IgD-negative memory B cell (primary cell): ENCODE data around the gene MEX3B. TPM values are rescaled to one million over a fixed set of nuclear protein-coding genes. Genes with fewer than 3 reads are reported as not detected.
"Not testable (repeated sequence)": the region's sequence is repeated elsewhere in the genome, so short reads cannot be mapped to it uniquely, and the experiment has no call there.

Source experiments
- H3K27ac Mint-ChIP-seq, 3 donors: one replicate each; pipeline ENCODE4 v1.8.0; 2020 to 2022; ENCODE audit warnings: mild to moderate bottlenecking in 3 of 3, mixed read lengths in 3 of 3, moderate library complexity in 1 of 3
- H3K27me3 Mint-ChIP-seq: one replicate; pipeline ENCODE4 v1.8.0; 2021; ENCODE audit warnings: mixed read lengths
- H3K36me3 Mint-ChIP-seq: one replicate; pipeline ENCODE4 v1.8.0; 2020; ENCODE audit warnings: mild to moderate bottlenecking, mixed read lengths
- H3K4me1 Mint-ChIP-seq, 3 donors: one replicate each; pipeline ENCODE4 v1.8.0; 2020 to 2022; ENCODE audit warnings: mixed read lengths in 3 of 3, mild to moderate bottlenecking in 1 of 3
- H3K4me3 Mint-ChIP-seq, 4 donors: one replicate each; pipeline ENCODE4 v1.8.0; 2020 to 2022; ENCODE audit warnings: mild to moderate bottlenecking in 4 of 4, mixed read lengths in 4 of 4, moderate library complexity in 3 of 4
- H3K9me3 Mint-ChIP-seq, 3 donors: one replicate each; pipeline ENCODE4 v1.8.0; 2020 to 2021; ENCODE audit warnings: mixed read lengths in 3 of 3, mild to moderate bottlenecking in 1 of 3
- polyA plus RNA-seq: library from polyadenylated mRNA; unstranded; fragments of 300-500 nt; fragmentation: Illumina TruSeq; gene quantifications from one replicate; pipeline ENCODE4 v1.2.3, GENCODE V29; 2021

The MEX3B gene
- polyA plus RNA-seq, 1 donor from 2014 or later = not detected

- Mint-ChIP-seq H3K27ac (no peak overlapping the region), H3K36me3 (no peaks in the 10 kb centered on the region), H3K4me1 (peaks cover 0 to 3% (median 0%) of the 10 kb centered on the region in 3 donors), H3K27me3 (peaks cover 14% of the 10 kb centered on the region), H3K4me3 (peak overlapping the region in 3 of 4 donors; percentile 20 to 59 (median 48)), H3K9me3 (no peaks in the 10 kb centered on the region)
Observed at GRCh38 chr15:82043130-82043673, 2.6 kb downstream of the MEX3B start.

- Mint-ChIP-seq H3K4me3 (no peak overlapping the region), H3K36me3 (peaks cover 1% of the 10 kb centered on the region), H3K9me3 (no peaks in the 10 kb centered on the region), H3K27ac (no peak overlapping the region), H3K4me1 (peaks cover 0 to 3% (median 0%) of the 10 kb centered on the region in 3 donors), H3K27me3 (peaks cover 7% of the 10 kb centered on the region)
Observed at GRCh38 chr15:82040862-82041261, 5.0 kb downstream of the MEX3B start.

GRCh38 chr15:82040390-82040789 lies 5.4 kb downstream of the MEX3B start:
- Mint-ChIP-seq H3K27me3 (peaks cover 7% of the 10 kb centered on the region), H3K9me3 (no peaks in the 10 kb centered on the region), H3K4me3 (no peak overlapping the region), H3K27ac (no peak overlapping the region), H3K4me1 (peaks cover 0 to 3% (median 0%) of the 10 kb centered on the region in 3 donors), H3K36me3 (peaks cover 2% of the 10 kb centered on the region)

GRCh38 chr15:82039871-82040270 lies 5.9 kb downstream of the MEX3B start:
- H3K4me1 Mint-ChIP-seq = peaks cover 0 to under 1% (median 0%) of the 10 kb centered on the region in 3 donors
- no peak overlapping the region for H3K4me3 Mint-ChIP-seq
- no peaks in the 10 kb centered on the region for H3K9me3 Mint-ChIP-seq
- H3K27ac Mint-ChIP-seq = no peak overlapping the region
- H3K27me3 Mint-ChIP-seq = peaks cover 4% of the 10 kb centered on the region
- peaks cover 2% of the 10 kb centered on the region for H3K36me3 Mint-ChIP-seq

- Mint-ChIP-seq H3K27me3 (no peaks in the 10 kb centered on the region), H3K27ac (no peak overlapping the region), H3K36me3 (peaks cover 3% of the 10 kb centered on the region), H3K4me1 (no peaks in the 10 kb centered on the region), H3K9me3 (no peaks in the 10 kb centered on the region), H3K4me3 (no peak overlapping the region)
Observed at GRCh38 chr15:82036461-82036860, 9.4 kb downstream of the MEX3B start.

DNA sequence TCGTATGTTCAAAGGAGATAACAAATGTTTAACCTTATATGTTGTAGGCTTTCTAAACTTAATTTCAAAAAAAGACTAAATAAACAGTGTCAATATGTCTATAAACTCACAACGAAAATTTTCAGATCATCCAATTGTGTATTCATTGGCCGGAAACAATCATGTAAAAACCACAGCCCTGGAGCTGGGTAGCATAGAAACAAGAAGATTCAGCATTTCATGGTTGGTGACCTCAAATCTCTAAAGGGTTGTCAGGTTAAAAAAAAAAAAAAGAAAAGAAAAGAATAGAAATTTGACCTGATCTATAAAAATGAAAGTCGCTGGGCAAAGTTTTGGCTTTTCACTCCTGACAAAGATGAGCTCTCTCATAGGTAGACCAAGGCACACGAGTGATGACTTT lies 13.9 kb downstream of the MEX3B start:
- Mint-ChIP-seq H3K27ac (no peak overlapping the region), H3K36me3 (peaks cover 3% of the 10 kb centered on the region), H3K4me3 (no peak overlapping the region), H3K4me1 (no peaks in the 10 kb centered on the region), H3K27me3 (no peaks in the 10 kb centered on the region), H3K9me3 (no peaks in the 10 kb centered on the region)

- no peaks in the 10 kb centered on the region for H3K27me3 Mint-ChIP-seq
- no peaks in the 10 kb centered on the region for H3K4me1 Mint-ChIP-seq
- H3K27ac Mint-ChIP-seq = no peak overlapping the region
- H3K36me3 Mint-ChIP-seq = peaks cover 2% of the 10 kb centered on the region
- no peaks in the 10 kb centered on the region for H3K9me3 Mint-ChIP-seq
- H3K4me3 Mint-ChIP-seq = no peak overlapping the region
Observed at GRCh38 chr15:82030176-82030575, 15.6 kb downstream of the MEX3B start.

DNA sequence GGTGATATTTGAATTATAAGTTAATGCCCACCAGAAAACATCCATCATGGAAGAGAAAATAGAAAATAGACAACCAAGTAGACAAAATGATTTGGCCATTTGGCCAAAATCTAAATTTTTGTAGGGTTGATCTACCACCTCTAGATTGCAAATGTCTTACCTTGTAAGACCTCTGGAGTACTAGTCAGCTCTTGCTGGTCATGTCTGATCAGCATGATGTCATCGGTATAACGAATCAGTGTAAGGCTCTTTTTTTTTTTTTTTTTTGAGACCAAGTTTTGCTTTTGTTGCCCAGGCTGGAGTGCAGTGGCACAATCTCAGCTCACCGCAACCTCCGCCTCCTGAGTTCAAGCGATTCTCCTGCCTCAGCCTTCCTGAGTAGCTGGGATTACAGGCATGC lies 17.7 kb downstream of the MEX3B start:
- H3K4me1 Mint-ChIP-seq, H3K4me3 Mint-ChIP-seq, H3K36me3 Mint-ChIP-seq, H3K27ac Mint-ChIP-seq, H3K9me3 Mint-ChIP-seq, H3K27me3 Mint-ChIP-seq: not testable (repeated sequence)

GRCh38 chr15:82021992-82022391 lies 23.8 kb downstream of the MEX3B start:
- no peaks in the 10 kb centered on the region for H3K9me3 Mint-ChIP-seq
- H3K4me1 Mint-ChIP-seq = no peaks in the 10 kb centered on the region
- no peak overlapping the region for H3K4me3 Mint-ChIP-seq
- H3K27me3 Mint-ChIP-seq = peaks cover 3% of the 10 kb centered on the region
- no peaks in the 10 kb centered on the region for H3K36me3 Mint-ChIP-seq
- H3K27ac Mint-ChIP-seq = no peak overlapping the region

- no peaks in the 10 kb centered on the region for H3K36me3 Mint-ChIP-seq
Observed at GRCh38 chr15:82020625-82021394, 25.0 kb downstream of the MEX3B start.

DNA sequence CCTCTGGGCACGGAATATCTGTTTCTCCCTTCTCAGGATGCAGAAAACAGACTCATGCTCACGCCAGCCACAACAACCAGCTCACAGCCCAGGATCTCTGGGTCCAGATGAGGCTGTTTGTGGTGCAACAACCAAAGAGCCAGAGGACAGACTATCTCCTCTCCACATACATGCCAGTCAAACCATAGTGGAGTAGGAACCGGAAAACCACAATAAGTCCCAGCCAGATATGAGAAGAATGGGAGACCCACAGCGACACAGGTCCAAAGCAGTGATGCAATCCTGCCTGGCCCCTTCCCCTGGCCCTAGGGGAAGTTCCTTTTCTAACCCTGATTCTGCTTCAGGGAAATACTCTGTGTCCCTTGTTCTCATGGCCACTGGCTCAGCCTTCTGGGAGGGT lies 27.6 kb downstream of the MEX3B start:
- H3K36me3 Mint-ChIP-seq = no peaks in the 10 kb centered on the region
- peaks cover 12% of the 10 kb centered on the region for H3K27me3 Mint-ChIP-seq

More at GRCh38 chr15:82020625-82021394, 25.0 kb downstream of the MEX3B start:
- no peak overlapping the region for H3K4me3 Mint-ChIP-seq
- H3K4me1 Mint-ChIP-seq = no peaks in the 10 kb centered on the region
- H3K9me3 Mint-ChIP-seq = no peaks in the 10 kb centered on the region
- H3K27me3 Mint-ChIP-seq = peaks cover 7% of the 10 kb centered on the region
- peak overlapping the region in 1 of 3 donors; percentile 26 for H3K27ac Mint-ChIP-seq

DNA sequence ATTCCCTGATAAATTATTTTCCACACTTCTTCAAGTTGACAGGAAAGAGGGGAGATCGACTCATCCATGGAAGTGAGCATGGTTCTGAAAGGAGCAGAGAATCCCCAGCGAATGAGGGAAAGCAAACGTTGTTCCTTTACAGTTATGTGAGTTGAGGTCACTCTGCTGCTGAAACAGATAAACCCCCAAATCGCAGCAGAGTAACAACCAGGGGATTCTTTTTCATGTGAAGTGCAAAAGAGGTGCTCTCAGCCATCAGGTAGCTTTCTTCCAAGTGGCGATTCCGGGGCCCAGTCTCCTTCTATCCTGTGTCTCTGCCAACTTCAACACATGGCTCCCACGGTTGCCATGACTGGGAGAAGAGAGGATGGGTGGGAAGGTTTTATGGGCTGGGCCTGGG lies 28.2 kb downstream of the MEX3B start:
- H3K27ac Mint-ChIP-seq = no peak overlapping the region
- no peak overlapping the region for H3K4me3 Mint-ChIP-seq
- no peaks in the 10 kb centered on the region for H3K4me1 Mint-ChIP-seq
- no peaks in the 10 kb centered on the region for H3K36me3 Mint-ChIP-seq
- H3K27me3 Mint-ChIP-seq = peaks cover 13% of the 10 kb centered on the region
- H3K9me3 Mint-ChIP-seq = peaks cover 0 to 3% (median 0%) of the 10 kb centered on the region in 3 donors

More for the DNA sequence above, 27.6 kb downstream of the MEX3B start:
- Mint-ChIP-seq H3K9me3 (no peaks in the 10 kb centered on the region), H3K27ac (no peak overlapping the region), H3K4me1 (no peaks in the 10 kb centered on the region), H3K4me3 (no peak overlapping the region)

DNA sequence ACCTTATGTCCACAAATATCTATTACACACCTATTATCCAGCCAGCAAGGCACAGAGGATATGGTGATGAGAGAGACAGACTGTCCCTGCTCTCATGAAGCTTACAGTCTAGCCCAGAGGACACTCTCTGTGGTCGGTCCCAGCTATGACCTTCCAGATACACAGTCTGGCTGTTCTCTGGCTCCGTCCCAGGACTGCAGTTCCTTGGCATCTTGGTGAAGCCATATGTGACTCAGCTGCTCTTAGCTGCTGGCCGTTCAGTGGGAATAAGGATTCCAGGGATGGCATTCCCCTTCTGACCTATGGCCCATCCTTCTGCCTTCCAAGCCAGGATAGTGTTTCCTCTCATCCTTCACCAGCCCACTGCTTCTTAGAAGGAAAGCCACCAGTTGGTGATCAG lies 30.8 kb downstream of the MEX3B start:
- H3K27me3 Mint-ChIP-seq = peaks cover 12% of the 10 kb centered on the region
- H3K4me3 Mint-ChIP-seq = peak overlapping the region in 1 of 4 donors; percentile 19
- no peak overlapping the region for H3K27ac Mint-ChIP-seq
- H3K9me3 Mint-ChIP-seq = peaks cover 0 to 3% (median 0%) of the 10 kb centered on the region in 3 donors
- H3K4me1 Mint-ChIP-seq = peaks cover 0 to 2% (median 0%) of the 10 kb centered on the region in 3 donors
- H3K36me3 Mint-ChIP-seq = no peaks in the 10 kb centered on the region

- no peak overlapping the region for H3K4me3 Mint-ChIP-seq
- peaks cover 0 to 2% (median 0%) of the 10 kb centered on the region in 3 donors for H3K4me1 Mint-ChIP-seq
- H3K27me3 Mint-ChIP-seq = peaks cover 12% of the 10 kb centered on the region
- no peaks in the 10 kb centered on the region for H3K36me3 Mint-ChIP-seq
- peaks cover 0 to 3% (median 0%) of the 10 kb centered on the region in 3 donors for H3K9me3 Mint-ChIP-seq
- H3K27ac Mint-ChIP-seq = no peak overlapping the region
Observed at GRCh38 chr15:82012908-82013307, 32.9 kb downstream of the MEX3B start.

- Mint-ChIP-seq H3K27me3 (no peaks in the 10 kb centered on the region), H3K36me3 (no peaks in the 10 kb centered on the region), H3K4me1 (no peaks in the 10 kb centered on the region), H3K9me3 (peaks cover 5 to 11% (median 6%) of the 10 kb centered on the region in 3 donors), H3K4me3 (no peak overlapping the region), H3K27ac (no peak overlapping the region)
Observed at GRCh38 chr15:82005239-82005638, 40.6 kb downstream of the MEX3B start.

DNA sequence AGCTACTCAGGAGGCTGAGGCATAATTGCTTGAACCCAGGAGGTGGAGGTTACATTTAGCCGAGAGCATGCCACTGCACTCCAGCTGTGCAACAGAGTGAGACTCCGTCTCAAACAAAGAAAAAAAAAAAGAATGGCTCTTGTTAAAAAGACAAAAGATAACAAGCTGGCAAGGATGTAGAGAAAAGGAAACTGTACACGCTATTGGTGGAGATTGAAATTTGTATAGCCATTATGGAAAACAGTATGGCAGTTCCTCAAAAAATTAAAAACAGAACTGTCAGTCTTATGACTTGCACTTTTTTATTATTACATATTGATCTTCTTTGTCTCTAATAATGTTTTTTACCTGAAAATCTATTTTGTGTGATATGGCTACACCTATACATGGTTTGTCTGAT lies 41.9 kb downstream of the MEX3B start:
- Mint-ChIP-seq H3K9me3 (peaks cover 5 to 11% (median 6%) of the 10 kb centered on the region in 3 donors), H3K27ac (no peak overlapping the region), H3K4me3 (peak overlapping the region in 1 of 4 donors; percentile 17), H3K36me3 (no peaks in the 10 kb centered on the region), H3K27me3 (no peaks in the 10 kb centered on the region), H3K4me1 (no peaks in the 10 kb centered on the region)
